Dedifferentiated amniotic fluid mesenchymal stem cell (primary cell): ENCODE results near the gene ERN2.

Source experiments
- DNase-seq: peaks from one replicate; pipeline ENCODE4 v3.0.0-alpha.2; 2016; ENCODE audit errors: extremely low spot score

Gene ERN2

GRCh38 chr16:23640615-23640930 lies 72.4 kb downstream of the ERN2 start:
- no peak for DNase-seq
